OCI-LY7 (cell line): ENCODE measurements around the gene RMI2.

Experiments used
- CTCF ChIP-seq: fragments of 200-600 bp; sonication (generic); conservative IDR thresholded peaks from 2 replicates; pipeline ENCODE4 v1.5.1; 2014; ENCODE audit warnings: mild to moderate bottlenecking, antibody characterized with exemption, low read length, moderate library complexity, mixed read lengths
- EZH2phosphoT487 ChIP-seq: fragments of 200-600 bp; sonication (generic); IDR thresholded peaks from 2 replicates; pipeline ENCODE4 v1.6.1; 2018; ENCODE audit warnings: low read depth, borderline replicate concordance, mild to moderate bottlenecking, mixed run types, antibody characterized with exemption, low read length, moderate library complexity, mixed read lengths

- peak; percentile 98 for TF ChIP-seq CTCF
- TF ChIP-seq EZH2phosphoT487, result no peak
Measured at GRCh38 chr16:11396241-11397048, 51.2 kb downstream of the RMI2 start.
